ENCODE data around the gene GTPBP8.

DNA sequence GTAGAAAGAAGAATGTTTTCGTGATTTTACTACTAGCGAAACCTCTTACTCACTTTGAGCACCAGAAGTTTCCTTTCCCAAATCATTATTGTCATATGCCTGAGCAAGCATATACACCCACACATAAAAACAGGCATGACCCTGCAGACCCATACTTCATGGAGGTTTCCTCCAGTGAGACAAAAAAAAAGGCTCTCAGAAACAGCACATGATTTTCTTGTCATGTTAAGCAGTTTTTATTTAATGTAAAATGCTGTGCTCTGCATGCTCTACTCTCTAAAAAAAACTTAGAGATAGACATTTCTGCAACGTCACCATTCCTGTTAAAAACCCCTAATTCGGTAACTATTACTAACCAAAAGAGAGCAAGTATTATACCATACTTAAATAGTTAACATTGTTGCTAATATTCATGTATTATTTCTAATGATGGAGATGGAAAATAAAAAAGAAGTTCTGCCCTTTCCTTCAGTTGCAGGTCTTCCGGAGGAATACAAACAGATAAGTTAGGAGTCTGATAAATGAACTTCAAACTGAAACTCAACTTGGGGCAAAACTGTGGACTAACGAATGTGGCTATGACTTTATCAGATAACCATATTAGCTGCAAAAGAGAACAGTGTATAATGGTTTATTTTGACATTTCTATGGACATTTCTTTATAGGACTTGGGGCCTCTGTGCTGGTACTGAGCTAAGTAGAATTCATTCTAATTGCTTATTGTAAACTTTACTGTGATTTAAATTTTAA lies 31.8 kb upstream of the GTPBP8 start:
- TF ChIP-seq, protein P1, sequence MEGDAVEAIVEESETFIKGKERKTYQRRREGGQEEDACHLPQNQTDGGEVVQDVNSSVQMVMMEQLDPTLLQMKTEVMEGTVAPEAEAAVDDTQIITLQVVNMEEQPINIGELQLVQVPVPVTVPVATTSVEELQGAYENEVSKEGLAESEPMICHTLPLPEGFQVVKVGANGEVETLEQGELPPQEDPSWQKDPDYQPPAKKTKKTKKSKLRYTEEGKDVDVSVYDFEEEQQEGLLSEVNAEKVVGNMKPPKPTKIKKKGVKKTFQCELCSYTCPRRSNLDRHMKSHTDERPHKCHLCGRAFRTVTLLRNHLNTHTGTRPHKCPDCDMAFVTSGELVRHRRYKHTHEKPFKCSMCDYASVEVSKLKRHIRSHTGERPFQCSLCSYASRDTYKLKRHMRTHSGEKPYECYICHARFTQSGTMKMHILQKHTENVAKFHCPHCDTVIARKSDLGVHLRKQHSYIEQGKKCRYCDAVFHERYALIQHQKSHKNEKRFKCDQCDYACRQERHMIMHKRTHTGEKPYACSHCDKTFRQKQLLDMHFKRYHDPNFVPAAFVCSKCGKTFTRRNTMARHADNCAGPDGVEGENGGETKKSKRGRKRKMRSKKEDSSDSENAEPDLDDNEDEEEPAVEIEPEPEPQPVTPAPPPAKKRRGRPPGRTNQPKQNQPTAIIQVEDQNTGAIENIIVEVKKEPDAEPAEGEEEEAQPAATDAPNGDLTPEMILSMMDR (IDR thresholded peaks at IDR 0.05), result no peak
- TF ChIP-seq EZH2 (IDR thresholded peaks at IDR 0.05; ENCODE audit: borderline replicate concordance, insufficient read depth, low read depth, low read length, poor library complexity, severe bottlenecking), result no peak

Measured in B cell (primary cell).